RPMI7951 (cell line): ENCODE results near the gene VIPR1. TPM values are rescaled to one million over a fixed set of nuclear protein-coding genes. Genes with fewer than 3 reads are reported as not detected.

Source experiments
- DNase-seq: peaks from one replicate; pipeline ENCODE4 v3.0.0-alpha.2; 2012; ENCODE audit warnings: low read depth
- total RNA-seq: library from RNA; depleted of rRNA; stranded (reverse); fragments of >200 nt; shearing (Covaris generic); gene quantifications from 2 replicates; pipeline ENCODE4 v1.2.3, GENCODE V29; 2014; rRNA removed

Gene VIPR1
- 186 and 215 TPM in 2 replicates for total RNA-seq

DNA sequence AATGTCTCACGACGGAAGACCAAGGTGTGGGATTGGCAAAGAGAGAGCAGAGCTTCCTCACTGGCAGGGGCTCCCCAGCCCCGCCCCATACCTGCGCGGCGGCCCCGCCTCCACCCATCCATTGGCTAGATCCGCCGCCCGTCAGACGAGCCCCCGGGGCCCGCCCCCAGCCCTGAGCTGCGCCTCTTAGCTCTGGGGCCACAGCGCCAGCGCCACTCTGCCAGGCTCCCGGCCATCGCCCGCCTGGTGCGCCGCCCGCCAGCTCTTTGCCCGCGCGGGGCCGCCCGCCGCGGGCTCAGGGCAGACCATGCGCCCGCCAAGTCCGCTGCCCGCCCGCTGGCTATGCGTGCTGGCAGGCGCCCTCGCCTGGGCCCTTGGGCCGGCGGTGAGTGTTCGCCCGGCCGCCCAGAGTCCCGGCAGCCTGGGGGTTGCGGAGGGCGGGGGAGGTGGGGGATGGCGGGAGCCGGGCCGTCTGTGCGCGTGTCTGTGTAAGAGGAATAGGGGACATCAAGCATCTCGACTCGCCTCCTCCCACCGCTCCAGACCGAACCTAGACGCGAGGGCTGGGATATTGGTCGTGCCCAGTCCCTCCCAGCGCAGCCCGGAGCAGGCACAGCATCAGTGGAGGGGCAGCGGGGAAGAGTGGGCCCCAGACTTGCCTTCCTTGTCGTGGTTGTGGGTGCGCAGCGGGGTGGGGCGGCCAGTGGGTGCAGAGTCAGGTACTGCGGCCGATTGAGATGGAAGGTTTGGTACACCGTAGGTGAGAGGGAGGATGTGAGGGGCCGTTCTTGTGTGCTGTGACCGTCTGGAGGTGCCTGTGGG is at the start of gene VIPR1:
Gene VIPR1 (plus strand): TSS at position 215 of the 822 bp plus-strand sequence. CDS start 93 bp downstream, at position 308.
- DNase-seq = peak; percentile 81

DNA sequence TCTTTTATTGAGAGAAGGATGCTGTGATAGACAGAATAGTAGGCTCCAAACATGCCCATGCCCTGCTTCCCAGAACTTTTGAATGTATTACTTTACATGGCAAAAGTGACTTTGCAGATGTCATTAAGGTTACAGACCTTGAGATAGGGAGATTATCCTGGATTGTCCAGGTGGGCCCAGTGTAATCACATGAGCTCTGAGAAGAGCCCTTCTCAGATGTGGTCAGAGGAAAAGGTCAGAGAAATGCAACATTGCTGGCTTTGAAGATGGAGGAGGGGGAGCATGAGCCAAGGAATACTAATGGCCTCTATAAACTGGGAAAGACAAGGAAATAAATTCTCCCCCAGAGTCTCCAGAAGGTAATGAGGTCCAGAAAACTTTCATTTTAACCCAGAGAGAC is 46.2 kb upstream of the VIPR1 start:
- DNase-seq = no peak

DNA sequence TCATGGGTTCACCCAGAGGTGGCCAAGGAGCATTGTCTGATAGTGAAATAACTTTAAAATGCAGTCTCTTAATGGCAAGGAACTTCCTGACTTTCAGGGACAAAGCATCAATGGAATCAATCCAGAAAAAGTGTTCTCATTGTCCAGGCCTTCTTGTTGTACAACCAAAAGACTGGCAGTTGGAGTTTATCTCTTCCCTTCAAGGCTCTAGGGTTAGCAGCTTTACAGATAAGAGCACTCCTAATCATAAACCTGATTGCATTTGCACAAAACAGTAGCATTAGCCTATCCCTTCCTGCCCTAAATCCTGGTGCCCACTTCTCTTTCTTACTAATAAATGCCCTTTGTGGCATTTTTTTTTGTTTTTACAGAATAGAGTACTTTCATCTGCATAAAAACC is 43.3 kb upstream of the VIPR1 start:
- DNase-seq = no peak

GRCh38 chr3:42461762-42462161 is 40.7 kb upstream of the VIPR1 start:
- DNase-seq = no peak

- DNase-seq = no peak
Observed at GRCh38 chr3:42463093-42463492, 39.4 kb upstream of the VIPR1 start.

- DNase-seq = no peak
Observed at GRCh38 chr3:42468111-42468510, 34.3 kb upstream of the VIPR1 start.

GRCh38 chr3:42472555-42472954 is 29.9 kb upstream of the VIPR1 start:
- DNase-seq = peak; percentile 53

DNA sequence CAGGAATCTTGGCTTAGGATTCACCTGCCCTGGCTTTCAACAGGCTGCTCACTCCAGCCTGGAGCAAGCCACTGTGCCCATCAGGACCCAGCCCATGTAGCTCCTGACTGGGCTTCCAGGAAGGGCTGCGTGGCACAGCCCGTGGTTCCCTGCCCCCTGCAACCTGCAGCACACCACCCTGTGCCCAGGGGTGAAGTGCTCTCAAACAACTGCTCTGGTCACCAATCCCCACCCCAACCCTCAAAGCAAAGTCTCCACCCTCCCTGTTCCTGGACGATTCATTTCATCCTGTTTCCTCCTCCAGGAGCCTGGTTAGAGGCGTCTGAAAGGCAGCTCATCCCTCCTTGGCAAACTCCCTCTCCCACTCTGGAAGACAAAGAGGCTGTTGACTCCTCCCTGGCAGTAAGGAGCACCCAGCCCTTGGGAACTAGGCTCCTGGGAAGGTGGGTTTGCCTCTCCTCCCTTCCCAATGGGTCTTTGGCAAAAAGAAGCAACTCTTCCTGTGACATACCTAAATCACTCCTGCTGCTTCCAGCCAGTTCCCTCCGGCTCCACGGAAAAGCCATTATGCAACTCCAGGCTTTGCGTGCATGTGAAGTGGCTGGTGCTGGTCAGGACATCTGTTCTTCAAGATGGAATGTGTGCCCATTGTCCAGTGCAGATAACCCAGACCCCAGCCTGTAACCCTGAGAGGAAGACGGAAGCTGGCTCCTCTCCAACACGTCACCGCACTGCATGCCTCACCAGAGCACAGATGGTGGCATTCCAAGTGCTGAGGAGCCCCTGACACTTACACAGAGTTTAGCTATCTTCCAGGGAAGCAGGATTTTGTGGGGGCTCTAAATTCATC is 29.1 kb upstream of the VIPR1 start:
- DNase-seq = peak; percentile 100

DNA sequence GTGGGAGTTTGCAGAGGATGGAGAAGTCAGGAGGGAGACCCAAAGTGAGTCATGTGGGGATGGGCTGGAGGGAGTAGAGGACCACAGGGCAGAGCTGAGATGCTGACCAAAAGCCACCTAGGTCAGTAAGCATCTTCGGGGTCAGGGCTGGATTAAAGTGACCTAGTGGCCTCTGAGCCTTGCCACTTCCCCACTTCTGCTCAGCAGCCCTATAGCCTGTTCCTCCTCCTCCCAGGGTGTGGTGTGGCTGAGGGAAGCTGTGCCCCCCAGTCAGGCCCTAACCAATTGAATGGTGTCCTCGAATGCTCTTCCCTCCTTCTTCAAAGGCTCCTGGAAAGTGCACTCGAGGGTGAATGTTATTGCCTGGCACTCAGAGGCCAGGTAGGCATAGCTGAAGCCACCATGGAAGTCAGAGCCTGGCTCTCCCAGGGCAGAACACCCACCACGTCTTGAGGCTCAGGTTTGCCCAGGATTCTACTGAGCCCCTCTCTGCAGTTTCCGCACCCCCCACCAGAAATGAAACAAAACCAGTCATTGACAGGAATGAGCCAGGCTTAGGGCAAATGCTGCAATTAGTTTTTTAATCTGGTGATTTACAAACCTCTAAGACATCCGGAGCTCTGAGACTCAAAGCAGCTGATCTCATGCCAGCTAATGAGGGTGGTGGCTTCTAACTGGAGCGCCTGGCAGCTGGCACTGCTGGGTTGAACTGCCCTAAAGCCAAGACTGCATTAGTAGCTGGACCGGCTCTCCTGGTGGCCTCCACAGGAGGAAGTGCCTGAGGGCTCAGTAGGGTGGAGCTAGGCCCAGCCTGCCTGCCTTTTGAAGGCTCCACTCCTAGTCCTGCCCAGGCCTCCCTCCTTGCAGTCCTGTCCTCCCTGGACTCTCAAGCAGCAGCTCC is 26.0 kb upstream of the VIPR1 start:
- DNase-seq = peak; percentile 100

- no peak for DNase-seq
Observed at GRCh38 chr3:42477696-42478095, 24.7 kb upstream of the VIPR1 start.

DNA sequence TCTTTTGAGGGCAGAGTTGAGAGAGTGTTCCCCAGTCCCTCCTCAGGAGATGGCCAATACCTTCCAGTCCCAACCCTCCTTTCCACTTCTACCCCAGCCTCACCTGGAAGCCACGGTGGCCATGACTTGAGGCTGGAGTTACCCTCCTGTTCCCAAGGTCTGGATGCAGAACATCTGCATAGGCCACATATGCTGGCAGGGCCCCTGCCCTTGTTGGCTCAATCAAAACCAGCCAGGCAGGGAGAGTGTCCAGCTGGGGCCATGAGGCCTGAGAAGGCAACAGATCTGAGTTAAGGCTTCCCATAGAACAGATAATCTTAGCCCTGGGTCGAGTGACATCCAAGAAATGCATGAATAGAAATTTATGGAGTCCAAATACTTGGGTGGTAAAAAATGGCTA is 23.6 kb upstream of the VIPR1 start:
- DNase-seq = no peak

DNA sequence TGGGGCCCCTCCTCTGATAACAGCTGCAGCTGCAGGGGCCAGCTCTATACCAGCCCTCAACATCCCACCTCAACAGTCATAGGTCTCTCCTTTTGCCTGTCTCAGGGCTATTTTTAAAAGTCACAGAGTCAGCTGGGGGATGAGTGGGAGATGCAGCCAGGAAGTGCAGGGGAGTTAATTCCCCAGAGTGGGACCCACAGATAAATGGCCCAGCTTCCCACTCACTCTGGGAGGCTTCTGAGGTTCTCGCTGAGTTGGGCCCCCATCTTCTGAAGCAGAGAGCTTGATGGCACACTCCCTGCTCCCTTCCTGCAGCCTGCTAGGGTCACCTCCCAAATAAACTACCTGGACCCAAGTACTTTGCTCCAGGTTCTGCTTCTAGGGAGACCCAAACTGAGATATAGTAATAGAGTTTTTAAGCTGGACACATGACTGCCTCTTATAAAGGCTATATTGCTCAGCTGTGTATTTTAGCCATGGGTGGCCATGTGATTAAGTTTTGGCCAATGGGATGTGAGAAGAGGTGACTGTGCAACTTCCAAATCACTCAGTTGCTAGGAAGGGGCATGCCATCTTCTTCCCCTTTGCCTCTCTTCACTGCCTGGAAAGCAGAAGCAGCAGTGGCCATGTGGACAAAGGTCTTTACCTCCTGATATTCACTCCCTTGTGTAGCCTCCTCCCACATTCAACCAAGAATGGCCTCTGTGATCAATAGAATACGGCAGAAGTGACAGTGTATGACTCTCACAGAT is 15.5 kb upstream of the VIPR1 start:
- DNase-seq = no peak

DNA sequence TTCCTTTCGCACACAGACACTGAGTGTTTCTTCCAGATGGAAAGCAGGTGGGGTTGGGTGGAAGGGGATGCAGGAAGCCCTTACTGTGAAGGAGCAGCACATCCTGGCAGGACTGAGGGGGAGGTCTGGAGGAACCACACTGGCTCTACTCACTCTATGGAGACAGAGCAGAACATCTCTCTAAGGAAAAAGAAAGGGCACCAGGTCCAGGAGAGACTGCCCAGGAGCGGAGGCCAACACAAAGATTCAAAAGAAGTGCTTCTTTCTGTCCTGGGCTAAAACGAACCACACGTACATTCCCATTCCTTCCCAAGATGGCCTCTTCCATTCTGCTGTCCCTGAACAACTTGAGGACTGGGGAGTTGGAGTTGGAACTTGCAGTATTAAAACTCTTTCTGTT is 13.8 kb upstream of the VIPR1 start:
- DNase-seq = no peak

DNA sequence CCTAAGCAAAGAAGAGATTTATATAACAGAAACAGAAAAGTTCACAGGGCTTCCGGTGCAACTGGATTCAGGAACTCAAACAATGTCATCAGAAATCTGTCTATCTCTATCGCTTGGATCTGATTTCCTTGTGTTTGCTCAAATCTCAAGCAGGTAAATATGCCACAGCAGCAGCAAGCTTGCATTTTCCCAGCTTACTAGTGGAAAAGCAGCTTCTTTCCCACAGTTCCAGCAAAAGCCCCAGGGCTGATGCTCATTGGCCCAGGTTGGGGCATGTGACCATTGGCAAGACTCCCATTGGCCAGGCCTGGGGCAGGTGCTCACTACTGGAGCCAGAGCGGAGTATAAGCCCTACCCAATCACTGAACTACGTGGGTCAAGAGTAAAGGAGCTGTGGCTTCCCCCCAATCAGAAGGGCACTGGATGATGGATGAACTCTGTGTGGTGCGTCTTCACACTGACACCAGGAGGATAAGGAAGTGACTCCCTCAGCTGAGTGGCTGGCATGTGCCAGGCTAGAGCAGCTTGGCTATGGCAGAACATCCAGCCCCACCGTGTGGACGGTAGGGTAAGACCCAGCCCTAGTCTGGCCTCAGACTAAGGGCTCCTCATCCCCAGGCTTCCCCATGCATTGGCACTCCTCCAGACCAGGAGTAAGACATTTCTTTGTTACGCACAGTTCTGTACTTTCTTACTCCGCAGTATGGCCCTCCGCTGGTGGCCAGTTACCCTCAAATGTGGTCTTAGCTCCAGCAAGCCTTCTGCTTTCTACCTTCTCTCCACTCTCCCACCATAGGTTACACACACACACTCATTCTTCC is 13.1 kb upstream of the VIPR1 start:
- no peak for DNase-seq

GRCh38 chr3:42489937-42490227 is 12.6 kb upstream of the VIPR1 start:
- DNase-seq = no peak

- DNase-seq = peak; percentile 99
Observed at GRCh38 chr3:42490243-42490642, 12.2 kb upstream of the VIPR1 start.

GRCh38 chr3:42491881-42492507 is 10.4 kb upstream of the VIPR1 start:
- no peak for DNase-seq

DNA sequence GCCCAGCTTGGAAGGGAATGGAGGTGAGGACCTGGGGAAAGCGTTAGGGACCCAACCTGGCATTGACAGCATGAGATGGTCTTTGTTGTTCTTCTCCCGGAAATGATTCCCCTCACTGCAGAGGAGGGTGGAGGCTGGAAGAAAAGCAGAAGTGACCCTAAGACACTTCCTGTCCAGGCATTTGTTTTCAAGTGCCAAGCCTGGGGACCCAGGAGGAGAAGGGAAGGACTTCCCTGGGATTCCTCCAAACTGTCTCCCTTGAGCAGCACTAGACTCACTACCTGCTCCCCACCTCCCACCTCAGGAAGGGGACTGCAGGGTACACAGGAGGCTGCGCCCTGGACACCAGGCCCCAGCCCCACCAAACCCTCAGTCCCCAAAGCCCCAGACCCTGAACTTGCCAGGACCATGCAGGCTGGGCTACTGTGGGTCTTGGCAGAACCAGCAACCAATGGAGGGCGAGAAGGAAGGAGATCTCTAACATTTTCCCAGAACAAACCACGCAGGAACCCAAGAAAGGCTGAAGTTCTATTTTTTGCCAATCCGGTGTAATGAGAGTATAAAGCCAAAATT is 9.8 kb upstream of the VIPR1 start:
- DNase-seq = no peak

GRCh38 chr3:42493126-42493797 is 9.2 kb upstream of the VIPR1 start:
- DNase-seq = peak; percentile 63
